ENCODE results near the gene CNIH3.

The CNIH3 gene

DNA sequence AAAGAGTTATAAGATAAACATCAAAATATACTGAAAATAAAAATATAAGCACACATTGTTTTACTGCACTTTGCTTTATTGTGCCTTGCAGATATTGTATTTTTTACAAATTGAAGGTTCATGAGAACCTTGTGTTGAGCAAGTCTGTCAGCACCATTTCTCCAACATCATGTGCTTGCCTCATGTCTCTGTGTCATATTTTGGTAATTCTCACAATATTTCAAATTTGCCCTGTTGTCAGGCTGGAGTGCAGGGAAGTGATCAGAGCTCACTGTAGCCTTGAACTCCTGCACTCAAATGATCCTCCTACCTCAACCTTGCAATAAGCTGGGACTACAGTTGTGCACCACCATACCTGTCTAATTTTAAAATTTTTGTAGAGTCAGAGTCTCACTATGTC is 21.3 kb upstream of the CNIH3 start:
- no peaks in the 10 kb centered on the region for H4K20me1 ChIP-seq (ENCODE audit: control insufficient read depth, insufficient read depth, low read depth, low read length)
- H3K27me3 ChIP-seq (ENCODE audit: control insufficient read depth, low read length), result peaks cover 12% of the 10 kb centered on the region
- peaks cover 12% of the 10 kb centered on the region for H3K4me1 ChIP-seq (ENCODE audit: control insufficient read depth, low read length)
- H3K4me2 ChIP-seq (ENCODE audit: low read length), result no peak overlapping the region
- TF ChIP-seq, protein P1, sequence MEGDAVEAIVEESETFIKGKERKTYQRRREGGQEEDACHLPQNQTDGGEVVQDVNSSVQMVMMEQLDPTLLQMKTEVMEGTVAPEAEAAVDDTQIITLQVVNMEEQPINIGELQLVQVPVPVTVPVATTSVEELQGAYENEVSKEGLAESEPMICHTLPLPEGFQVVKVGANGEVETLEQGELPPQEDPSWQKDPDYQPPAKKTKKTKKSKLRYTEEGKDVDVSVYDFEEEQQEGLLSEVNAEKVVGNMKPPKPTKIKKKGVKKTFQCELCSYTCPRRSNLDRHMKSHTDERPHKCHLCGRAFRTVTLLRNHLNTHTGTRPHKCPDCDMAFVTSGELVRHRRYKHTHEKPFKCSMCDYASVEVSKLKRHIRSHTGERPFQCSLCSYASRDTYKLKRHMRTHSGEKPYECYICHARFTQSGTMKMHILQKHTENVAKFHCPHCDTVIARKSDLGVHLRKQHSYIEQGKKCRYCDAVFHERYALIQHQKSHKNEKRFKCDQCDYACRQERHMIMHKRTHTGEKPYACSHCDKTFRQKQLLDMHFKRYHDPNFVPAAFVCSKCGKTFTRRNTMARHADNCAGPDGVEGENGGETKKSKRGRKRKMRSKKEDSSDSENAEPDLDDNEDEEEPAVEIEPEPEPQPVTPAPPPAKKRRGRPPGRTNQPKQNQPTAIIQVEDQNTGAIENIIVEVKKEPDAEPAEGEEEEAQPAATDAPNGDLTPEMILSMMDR (IDR thresholded peaks at IDR 0.05; ENCODE audit: low read depth, low read length, poor library complexity, severe bottlenecking), result no peak
- no peak for TF ChIP-seq EZH2phosphoT487 (IDR thresholded peaks at IDR 0.05; ENCODE audit: borderline replicate concordance, low read length)
- no peaks in the 10 kb centered on the region for H3K9me3 ChIP-seq (ENCODE audit: control insufficient read depth, insufficient read depth, low read length)
- no peak overlapping the region for H3K4me3 ChIP-seq (ENCODE audit: low read length)
- H3K36me3 ChIP-seq (ENCODE audit: control insufficient read depth, low read length), result no peaks in the 10 kb centered on the region
- no peaks in the 10 kb centered on the region for H3F3A ChIP-seq (ENCODE audit: control insufficient read depth, insufficient read depth)
- no peaks in the 10 kb centered on the region for H3K9me2 ChIP-seq (replicated peaks; ENCODE audit: control insufficient read depth, low read length)
- no peaks in the 10 kb centered on the region for H3K79me2 ChIP-seq (ENCODE audit: control insufficient read depth, low read length)
- no peak overlapping the region for H3K27ac ChIP-seq (ENCODE audit: low read depth, low read length)

DNA sequence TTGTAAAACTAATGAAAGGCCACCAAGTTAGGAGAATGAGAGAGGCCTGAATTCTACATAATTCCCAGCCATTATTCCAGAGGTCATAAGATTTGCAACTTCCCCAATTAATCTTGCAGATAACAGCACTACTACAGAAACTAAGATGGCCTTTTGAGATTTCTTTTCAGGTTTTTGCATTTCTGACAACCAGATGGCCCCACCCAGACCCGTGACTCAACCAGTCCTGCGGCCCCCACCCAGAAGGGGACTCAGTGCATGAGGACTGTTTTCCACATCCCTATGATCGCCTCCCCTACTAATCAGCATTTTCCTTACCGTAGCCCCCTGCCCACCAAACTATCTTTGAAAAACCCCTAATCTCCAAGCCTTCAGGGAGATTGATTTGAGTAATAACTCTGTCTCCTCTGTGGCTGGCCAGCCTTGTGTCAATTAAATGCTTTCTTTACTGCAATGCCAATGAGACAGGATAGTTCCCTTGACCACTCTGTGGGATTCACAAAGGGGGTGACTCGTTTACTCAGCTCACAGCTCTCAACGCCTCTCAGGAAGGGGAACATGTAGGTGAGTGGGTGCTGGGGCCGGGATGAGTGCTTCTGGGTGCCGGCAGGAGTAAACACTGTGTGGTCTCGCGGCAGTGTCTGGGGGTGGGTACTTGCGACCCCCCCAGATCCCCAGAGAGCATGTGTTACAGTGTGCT is 10.5 kb upstream of the CNIH3 start:
- Histone ChIP-seq H3K4me2 (ENCODE audit: low read length) (no peak overlapping the region), H3K27me3 (ENCODE audit: control insufficient read depth, low read length) (0 out of 2 replicates have a peak, but pooled peaks cover 3% of the 10 kb centered on the region), H4K20me1 (ENCODE audit: control insufficient read depth, insufficient read depth, low read depth, low read length) (no peaks in the 10 kb centered on the region), H3F3A (ENCODE audit: control insufficient read depth, insufficient read depth) (no peaks in the 10 kb centered on the region), H3K9me3 (ENCODE audit: control insufficient read depth, insufficient read depth, low read length) (no peaks in the 10 kb centered on the region), H3K4me1 (ENCODE audit: control insufficient read depth, low read length) (no peaks in the 10 kb centered on the region), H3K4me3 (ENCODE audit: low read length) (no peak overlapping the region), H3K9me2 (replicated peaks; ENCODE audit: control insufficient read depth, low read length) (no peaks in the 10 kb centered on the region), H3K79me2 (ENCODE audit: control insufficient read depth, low read length) (no peaks in the 10 kb centered on the region), H3K36me3 (ENCODE audit: control insufficient read depth, low read length) (no peaks in the 10 kb centered on the region), H3K27ac (ENCODE audit: low read depth, low read length) (no peak overlapping the region)
- TF ChIP-seq EZH2phosphoT487 (IDR thresholded peaks at IDR 0.05; ENCODE audit: borderline replicate concordance, low read length), result no peak
- TF ChIP-seq, protein P1 (IDR thresholded peaks at IDR 0.05; ENCODE audit: low read depth, low read length, poor library complexity, severe bottlenecking), result no peak

DNA sequence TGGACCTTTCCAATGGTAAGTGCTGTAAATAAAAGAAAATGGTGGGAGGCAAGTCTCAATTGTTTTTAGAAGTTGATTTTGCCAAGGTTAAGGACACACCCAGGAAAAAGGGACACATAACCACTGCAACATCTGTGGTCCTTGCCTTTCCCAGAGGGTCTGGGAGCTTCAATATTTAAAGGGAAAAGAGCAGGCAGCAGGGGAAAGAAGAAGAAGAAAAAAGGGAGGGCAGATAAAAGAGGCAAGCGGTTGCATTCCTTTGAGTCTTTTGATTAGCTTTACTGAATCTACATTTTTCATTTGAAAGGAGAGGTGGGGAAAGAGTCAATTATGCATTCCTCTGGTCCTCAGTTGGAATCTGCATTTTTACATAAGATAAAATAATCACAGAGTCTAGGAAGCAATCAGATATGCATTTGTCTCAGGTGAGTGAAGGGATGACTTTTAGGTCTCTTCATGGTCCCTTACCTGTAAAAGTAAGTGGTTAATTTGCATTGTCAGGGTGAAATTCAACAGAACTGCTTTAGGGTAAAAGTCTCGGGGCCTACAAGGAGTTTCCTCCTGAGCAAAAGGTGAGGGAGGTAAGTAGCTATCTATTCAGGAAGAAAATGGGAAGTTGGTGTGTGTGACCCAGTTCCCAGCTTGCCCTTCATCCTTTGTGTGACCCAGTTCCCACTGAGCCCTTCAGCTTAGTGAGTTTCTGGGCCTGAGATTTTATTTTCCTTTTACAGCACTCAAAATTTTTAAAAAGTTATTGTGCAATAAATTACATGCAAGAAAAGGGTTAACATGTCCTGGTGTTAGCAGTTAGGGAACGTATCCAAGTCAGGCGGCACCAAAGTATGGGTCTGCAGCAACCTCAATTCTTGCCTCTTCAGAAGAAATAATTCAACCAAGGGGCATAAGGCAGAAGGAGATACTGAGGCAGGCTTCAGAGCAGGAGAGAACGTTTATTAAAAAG is 8.6 kb upstream of the CNIH3 start:
- no peaks in the 10 kb centered on the region for H4K20me1 ChIP-seq (ENCODE audit: control insufficient read depth, insufficient read depth, low read depth, low read length)

More for the DNA sequence above, 8.6 kb upstream of the CNIH3 start:
- Histone ChIP-seq H3K27ac (ENCODE audit: low read depth, low read length) (no peak overlapping the region), H3K9me2 (replicated peaks; ENCODE audit: control insufficient read depth, low read length) (no peaks in the 10 kb centered on the region), H3F3A (ENCODE audit: control insufficient read depth, insufficient read depth) (no peaks in the 10 kb centered on the region), H3K36me3 (ENCODE audit: control insufficient read depth, low read length) (no peaks in the 10 kb centered on the region), H3K27me3 (ENCODE audit: control insufficient read depth, low read length) (peaks cover 11% of the 10 kb centered on the region), H3K4me3 (ENCODE audit: low read length) (no peak overlapping the region), H3K4me2 (ENCODE audit: low read length) (no peak overlapping the region), H3K9me3 (ENCODE audit: control insufficient read depth, insufficient read depth, low read length) (no peaks in the 10 kb centered on the region), H3K79me2 (ENCODE audit: control insufficient read depth, low read length) (no peaks in the 10 kb centered on the region), H3K4me1 (ENCODE audit: control insufficient read depth, low read length) (no peaks in the 10 kb centered on the region)
- no peak for TF ChIP-seq EZH2phosphoT487 (IDR thresholded peaks at IDR 0.05; ENCODE audit: borderline replicate concordance, low read length)
- TF ChIP-seq, protein P1 (IDR thresholded peaks at IDR 0.05; ENCODE audit: low read depth, low read length, poor library complexity, severe bottlenecking), result no peak
